Iris pigment epithelial cell (primary cell): ENCODE measurements around the gene IKZF5.

Source experiments
- DNase-seq: peaks from one replicate; pipeline ENCODE4 v3.0.0-alpha.2; 2011; ENCODE audit warnings: low read depth

The IKZF5 gene

GRCh38 chr10:122980209-122981065, 28.2 kb downstream of the IKZF5 start, which contains the start of gene PSTK:
Gene PSTK, plus strand, starts transcription at chr10:122980401. Its CDS starts 79 bp downstream, at chr10:122980480.
- peak; percentile 91 for DNase-seq

DNA sequence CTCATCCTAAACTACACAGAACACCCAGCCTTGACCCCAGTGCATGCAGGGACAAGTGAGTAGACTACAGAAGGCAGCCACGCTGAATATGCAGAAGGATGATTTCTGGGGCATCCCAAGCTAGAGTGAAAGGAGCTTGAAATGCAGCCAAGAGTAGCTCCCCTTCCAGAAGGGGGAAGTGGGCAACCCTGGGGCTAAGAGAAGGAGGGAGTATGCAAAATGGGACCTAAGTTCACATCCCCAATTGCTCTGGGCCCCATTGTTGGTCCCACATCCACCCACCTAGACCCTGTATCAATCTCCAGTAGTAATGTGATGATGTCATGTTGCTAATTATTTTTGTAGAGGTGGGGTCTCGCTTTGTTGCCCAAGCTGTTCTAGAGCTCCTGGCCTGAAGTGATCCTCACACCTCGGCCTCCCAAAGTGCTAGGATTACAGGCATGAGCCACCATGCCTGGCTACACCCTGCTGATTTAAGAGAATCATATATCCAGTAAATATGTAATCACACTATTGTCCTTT, 34.0 kb downstream of the IKZF5 start:
- no peak for DNase-seq

DNA sequence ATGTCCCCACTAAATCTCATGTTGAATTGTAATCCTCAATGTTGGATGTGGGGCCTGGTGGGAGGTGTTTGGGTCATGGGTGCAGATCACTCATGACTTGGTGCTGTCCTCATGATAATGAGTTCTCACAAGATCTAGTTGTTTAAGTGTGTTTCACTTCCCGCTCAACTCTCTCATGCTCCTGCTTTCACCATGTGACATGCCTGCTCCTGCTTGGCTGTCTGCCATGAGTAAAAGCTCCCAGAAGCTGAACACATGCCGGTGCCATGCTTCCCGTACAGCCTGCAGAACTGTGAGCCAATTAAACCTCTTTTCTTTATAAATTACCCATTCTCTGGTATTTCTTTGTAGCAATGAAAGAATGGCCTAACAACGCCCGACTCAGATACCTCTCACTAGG, 34.6 kb downstream of the IKZF5 start:
- peak; percentile 5 for DNase-seq

DNA sequence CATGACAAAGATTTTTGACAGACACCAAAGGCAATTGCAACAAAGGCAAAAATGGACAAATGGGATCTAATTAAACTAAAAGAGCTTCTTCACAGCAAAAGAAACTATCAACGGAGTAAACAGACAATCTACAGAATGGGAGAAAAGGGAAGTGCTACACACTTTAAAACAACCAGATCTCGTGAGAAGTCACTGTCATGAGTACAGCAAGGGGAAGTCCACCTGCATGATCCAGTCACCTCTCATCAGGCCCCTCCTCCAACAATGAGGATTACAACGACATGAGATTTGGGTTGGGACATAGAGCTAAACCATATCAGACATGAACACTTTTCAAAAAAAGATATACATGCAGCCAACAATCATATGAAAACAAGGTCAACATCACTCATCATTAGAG, 39.9 kb downstream of the IKZF5 start:
- DNase-seq, result no peak

GRCh38 chr10:122966879-122967278, 41.7 kb downstream of the IKZF5 start:
- no peak for DNase-seq

GRCh38 chr10:122962405-122962804, 46.2 kb downstream of the IKZF5 start:
- DNase-seq, result no peak

DNA sequence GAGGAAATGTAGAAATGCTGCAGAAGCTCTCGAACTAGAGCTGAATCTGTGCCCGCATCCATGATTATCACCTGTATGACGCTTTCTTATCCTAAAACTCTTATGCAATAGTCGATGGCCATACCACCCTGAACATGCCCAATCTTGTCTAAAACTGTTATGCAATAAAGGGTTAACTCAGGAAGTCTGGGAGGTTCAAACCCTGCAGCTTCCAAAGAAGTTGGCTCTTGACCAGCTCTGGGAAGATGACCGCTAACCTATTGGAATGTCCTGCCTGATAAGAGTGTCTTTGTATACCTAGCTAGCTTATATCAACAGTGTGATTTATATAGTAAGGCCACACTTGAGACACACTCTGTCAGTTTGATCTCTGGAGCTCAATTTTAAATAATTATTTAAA, 51.1 kb downstream of the IKZF5 start:
- DNase-seq, result peak; percentile 10

GRCh38 chr10:122955892-122956291, 52.7 kb downstream of the IKZF5 start:
- DNase-seq, result no peak

GRCh38 chr10:122954731-122955050, 53.9 kb downstream of the IKZF5 start:
- DNase-seq, result no peak

DNA sequence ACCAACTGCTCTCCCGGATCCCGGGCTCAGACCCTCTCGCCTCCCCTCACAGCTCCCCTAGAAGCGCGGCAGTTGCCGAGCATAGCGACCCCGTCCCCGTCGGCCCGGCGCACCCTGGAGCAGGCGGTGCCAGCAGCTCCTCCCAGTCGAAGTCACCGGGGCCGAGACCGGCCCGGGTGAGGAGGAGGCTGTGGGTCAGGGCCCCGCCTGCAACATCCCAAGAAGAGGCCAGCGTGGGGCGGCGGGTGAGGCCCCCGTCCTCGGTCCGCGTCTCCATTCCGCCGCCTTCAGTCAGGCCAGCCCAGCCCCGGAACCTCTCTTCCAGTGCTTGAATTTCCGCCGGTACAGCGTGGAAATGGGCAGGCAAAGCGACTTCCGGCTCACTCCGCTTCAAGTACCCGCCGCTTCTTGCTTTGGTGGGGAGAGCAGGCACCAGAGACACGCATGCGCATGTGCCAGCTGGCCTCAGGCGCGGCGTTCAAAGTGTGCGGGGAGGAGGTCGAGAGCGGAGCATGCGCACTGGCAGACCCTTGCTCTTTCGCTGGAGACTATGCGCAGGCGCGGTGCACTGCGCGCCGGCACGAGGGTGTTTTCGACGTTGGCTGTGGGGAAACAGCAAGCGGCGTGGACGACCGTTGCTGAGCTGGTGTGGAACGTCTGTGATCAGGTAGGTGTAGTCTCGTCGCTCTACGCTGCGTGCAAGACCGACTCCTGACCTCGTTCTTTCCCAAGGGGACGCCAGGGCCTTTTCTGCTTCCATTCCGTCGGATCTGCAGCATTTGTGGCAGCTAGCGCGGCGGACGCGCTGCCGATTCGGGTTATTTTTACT, 54.5 kb downstream of the IKZF5 start, which contains the start of gene C10orf88:
Gene C10orf88, minus strand, starts transcription at position 326 of the 829 bp plus-strand sequence. Its CDS starts 49 bp downstream, at position 277.
- peak; percentile 99 for DNase-seq

DNA sequence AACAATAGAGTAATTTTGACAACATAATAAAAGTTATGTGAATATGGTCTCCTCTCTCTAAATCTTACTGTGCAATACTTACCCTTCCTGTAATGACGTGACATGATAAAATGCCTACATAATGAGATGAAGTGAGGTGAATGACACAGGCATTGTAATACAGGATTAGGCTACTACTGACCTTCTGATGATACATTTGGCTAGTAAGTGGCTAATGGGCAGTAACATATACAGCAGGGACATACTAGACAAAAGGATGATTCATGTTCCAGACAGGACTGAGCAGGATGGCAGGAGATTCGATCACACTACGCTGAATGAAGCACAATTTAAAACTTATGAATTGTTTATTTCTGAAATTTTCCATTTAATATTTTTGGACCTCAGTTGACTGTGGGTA, 59.3 kb downstream of the IKZF5 start:
- DNase-seq, result peak; percentile 9
